ENCODE data around the gene CTNNBIP1. TPM values are rescaled to one million over a fixed set of nuclear protein-coding genes. Genes with fewer than 3 reads are reported as not detected.

CTNNBIP1 gene
- total and polyA plus RNA-seq, 10 donors, result 7.3 to 17.5 (median 12.1) TPM

GRCh38 chr1:9901148-9902059 is 8.7 kb downstream of the CTNNBIP1 start:
- no peaks in the 10 kb centered on the region for H3K36me3 ChIP-seq
- H3K9me3 ChIP-seq, result no peaks in the 10 kb centered on the region
- peak overlapping the region in 1 of 8 donors; percentile 55 for H3K4me3 ChIP-seq
- no peak for DNase-seq
- intact Hi-C loops (cut with DNase I; ENCODE audit: low total_unique reads), result no loop called here
- peaks cover 0 to 36% (median 22%) of the 10 kb centered on the region in 6 donors for H3K4me1 ChIP-seq
- 75 to 90% (median 84%) methylated on average over 5 to 9 of the region's 9 CpGs for WGBS, 5 donors
- H3K27me3 ChIP-seq (replicated peaks in 1 of 7), result no peaks in the 10 kb centered on the region
- TF ChIP-seq POLR2A (IDR thresholded peaks at IDR 0.05) (no peak), POLR2AphosphoS5 (IDR thresholded peaks at IDR 0.05) (no peak), CTCF (IDR thresholded peaks at IDR 0.05 in 8 of 11, conservative IDR thresholded peaks at IDR 0.05 in 3 of 11) (no peak)
- peak overlapping the region in 5 of 8 donors; percentile 49 to 80 (median 70) for H3K27ac ChIP-seq

GRCh38 chr1:9900142-9901043 is 9.7 kb downstream of the CTNNBIP1 start:
- Histone ChIP-seq H3K4me3 (peak overlapping the region in 4 of 8 donors; percentile 20 to 55 (median 24)), H3K9me3 (no peaks in the 10 kb centered on the region), H3K27ac (peak overlapping the region in 6 of 8 donors; percentile 11 to 80 (median 69)), H3K27me3 (replicated peaks in 1 of 7) (no peaks in the 10 kb centered on the region), H3K36me3 (no peaks in the 10 kb centered on the region), H3K4me1 (peaks cover 0 to 36% (median 22%) of the 10 kb centered on the region in 6 donors)
- peak; percentile 88 for DNase-seq
- WGBS, 5 donors, result 44 to 62% (median 47%) methylated on average over 16 to 18 of the region's 18 CpGs
- intact Hi-C loops (cut with DNase I; ENCODE audit: low total_unique reads), result no loop called here
- peak; percentile 6 to 62 (median 48) for TF ChIP-seq POLR2AphosphoS5 (IDR thresholded peaks at IDR 0.05)
- TF ChIP-seq CTCF (IDR thresholded peaks at IDR 0.05 in 8 of 11, conservative IDR thresholded peaks at IDR 0.05 in 3 of 11), result no peak

- no peak for DNase-seq
- TF ChIP-seq POLR2AphosphoS5 (IDR thresholded peaks at IDR 0.05) (no peak), CTCF (IDR thresholded peaks at IDR 0.05 in 8 of 11, conservative IDR thresholded peaks at IDR 0.05 in 3 of 11) (no peak), POLR2A (IDR thresholded peaks at IDR 0.05) (no peak)
- no peak overlapping the region for H3K27ac ChIP-seq
- H3K9me3 ChIP-seq, result no peaks in the 10 kb centered on the region
- intact Hi-C loops (cut with DNase I; ENCODE audit: low total_unique reads), result no loop called here
- H3K36me3 ChIP-seq, result no peaks in the 10 kb centered on the region
- H3K27me3 ChIP-seq (replicated peaks in 1 of 7), result no peaks in the 10 kb centered on the region
- H3K4me1 ChIP-seq, result peaks cover 7 to 52% (median 24%) of the 10 kb centered on the region in 6 donors
- no peak overlapping the region for H3K4me3 ChIP-seq
- WGBS, 5 donors, result 73 to 87% (median 85%) methylated on average over 3 of the region's 3 CpGs
These were observed 16.0 kb downstream of the CTNNBIP1 start for GRCh38 chr1:9894115-9894514.

All from spleen (tissue), 11 donors.